ENCODE data around the gene LRMDA. TPM values are rescaled to one million over a fixed set of nuclear protein-coding genes. Genes with fewer than 3 reads are reported as not detected.

Gene LRMDA
- total and polyA plus RNA-seq, 2 of the 13 experiments (the other 11 are each of a cell fraction or from before 2014, with no cell fraction given), result 13.4 to 22.0 TPM

DNA sequence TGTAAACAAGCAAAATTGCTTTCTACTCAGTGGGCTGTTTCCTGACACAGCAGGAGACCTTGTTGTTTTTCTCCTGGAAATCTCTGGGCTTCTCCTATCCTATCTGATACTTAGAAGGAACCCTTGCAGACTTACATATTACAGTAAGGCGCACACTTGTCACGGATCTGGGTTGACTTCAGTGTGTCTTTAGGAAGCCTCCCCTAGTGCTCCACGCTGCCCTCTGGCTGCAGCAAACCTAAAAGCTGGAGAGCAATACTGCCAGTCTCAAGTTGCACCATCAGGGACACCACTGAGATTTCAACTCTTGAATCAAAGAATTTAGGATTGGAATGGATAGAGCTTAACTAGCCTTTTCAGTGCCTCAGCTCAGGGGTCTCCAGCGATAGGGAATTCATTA, 495.3 kb downstream of the LRMDA start (continued):
- TF ChIP-seq, protein P1, sequence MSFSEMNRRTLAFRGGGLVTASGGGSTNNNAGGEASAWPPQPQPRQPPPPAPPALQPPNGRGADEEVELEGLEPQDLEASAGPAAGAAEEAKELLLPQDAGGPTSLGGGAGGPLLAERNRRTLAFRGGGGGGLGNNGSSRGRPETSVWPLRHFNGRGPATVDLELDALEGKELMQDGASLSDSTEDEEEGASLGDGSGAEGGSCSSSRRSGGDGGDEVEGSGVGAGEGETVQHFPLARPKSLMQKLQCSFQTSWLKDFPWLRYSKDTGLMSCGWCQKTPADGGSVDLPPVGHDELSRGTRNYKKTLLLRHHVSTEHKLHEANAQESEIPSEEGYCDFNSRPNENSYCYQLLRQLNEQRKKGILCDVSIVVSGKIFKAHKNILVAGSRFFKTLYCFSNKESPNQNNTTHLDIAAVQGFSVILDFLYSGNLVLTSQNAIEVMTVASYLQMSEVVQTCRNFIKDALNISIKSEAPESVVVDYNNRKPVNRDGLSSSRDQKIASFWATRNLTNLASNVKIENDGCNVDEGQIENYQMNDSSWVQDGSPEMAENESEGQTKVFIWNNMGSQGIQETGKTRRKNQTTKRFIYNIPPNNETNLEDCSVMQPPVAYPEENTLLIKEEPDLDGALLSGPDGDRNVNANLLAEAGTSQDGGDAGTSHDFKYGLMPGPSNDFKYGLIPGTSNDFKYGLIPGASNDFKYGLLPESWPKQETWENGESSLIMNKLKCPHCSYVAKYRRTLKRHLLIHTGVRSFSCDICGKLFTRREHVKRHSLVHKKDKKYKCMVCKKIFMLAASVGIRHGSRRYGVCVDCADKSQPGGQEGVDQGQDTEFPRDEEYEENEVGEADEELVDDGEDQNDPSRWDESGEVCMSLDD (CRISPR knock-in tag; IDR thresholded peaks at IDR 0.05; ENCODE audit: borderline replicate concordance), result no peak
- no peak for TF ChIP-seq ATAD3A (CRISPR knock-in tag; IDR thresholded peaks at IDR 0.05)
- TF ChIP-seq, protein P2, sequence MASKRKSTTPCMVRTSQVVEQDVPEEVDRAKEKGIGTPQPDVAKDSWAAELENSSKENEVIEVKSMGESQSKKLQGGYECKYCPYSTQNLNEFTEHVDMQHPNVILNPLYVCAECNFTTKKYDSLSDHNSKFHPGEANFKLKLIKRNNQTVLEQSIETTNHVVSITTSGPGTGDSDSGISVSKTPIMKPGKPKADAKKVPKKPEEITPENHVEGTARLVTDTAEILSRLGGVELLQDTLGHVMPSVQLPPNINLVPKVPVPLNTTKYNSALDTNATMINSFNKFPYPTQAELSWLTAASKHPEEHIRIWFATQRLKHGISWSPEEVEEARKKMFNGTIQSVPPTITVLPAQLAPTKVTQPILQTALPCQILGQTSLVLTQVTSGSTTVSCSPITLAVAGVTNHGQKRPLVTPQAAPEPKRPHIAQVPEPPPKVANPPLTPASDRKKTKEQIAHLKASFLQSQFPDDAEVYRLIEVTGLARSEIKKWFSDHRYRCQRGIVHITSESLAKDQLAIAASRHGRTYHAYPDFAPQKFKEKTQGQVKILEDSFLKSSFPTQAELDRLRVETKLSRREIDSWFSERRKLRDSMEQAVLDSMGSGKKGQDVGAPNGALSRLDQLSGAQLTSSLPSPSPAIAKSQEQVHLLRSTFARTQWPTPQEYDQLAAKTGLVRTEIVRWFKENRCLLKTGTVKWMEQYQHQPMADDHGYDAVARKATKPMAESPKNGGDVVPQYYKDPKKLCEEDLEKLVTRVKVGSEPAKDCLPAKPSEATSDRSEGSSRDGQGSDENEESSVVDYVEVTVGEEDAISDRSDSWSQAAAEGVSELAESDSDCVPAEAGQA (IDR thresholded peaks at IDR 0.05; ENCODE audit: low read depth), result no peak
- TF ChIP-seq, protein P2 (CRISPR knock-in tag; IDR thresholded peaks at IDR 0.05; ENCODE audit: borderline replicate concordance), result no peak
- no peak for TF ChIP-seq RNF2 (conservative IDR thresholded peaks at IDR 0.05; ENCODE audit: low read depth)
- no peak for TF ChIP-seq ATF1 (CRISPR knock-in tag; IDR thresholded peaks at IDR 0.05)

Measured in HepG2 (cell line).